Uterus (tissue), 2 donors: Measurements from ENCODE around the gene MBD2.

Source experiments
- CTCF ChIP-seq, 4 experiments: fragments of 200-600 bp in 2 of 4; fragments of 450-650 bp in 2 of 4; sonication (generic) in 2 of 4; IDR thresholded peaks; one replicate each; pipeline ENCODE4 v1.5.1; 2016 to 2019; ENCODE audit warnings: antibody characterized with exemption in 4 of 4, mild to moderate bottlenecking in 2 of 4, moderate library complexity in 1 of 4
- POLR2A ChIP-seq, 2 donors: fragments of 450-650 bp; IDR thresholded peaks; one replicate each; pipeline ENCODE4 v1.6.1; 2016; ENCODE audit warnings: antibody characterized with exemption in 2 of 2, mild to moderate bottlenecking in 1 of 2, moderate library complexity in 1 of 2

GRCh38 chr18:54119524-54120019 lies 104.9 kb downstream of the MBD2 start:
- peak; percentile 41 to 54 (median 50) for TF ChIP-seq CTCF (IDR thresholded peaks at IDR 0.05)
- no peak for TF ChIP-seq POLR2A (IDR thresholded peaks at IDR 0.05)
